Stomach (tissue), 4 donors: Measurements from ENCODE around the gene CTSV.

Experiments
- POLR2AphosphoS5 ChIP-seq, 3 donors: sonication (generic); formaldehyde crosslinking; IDR thresholded peaks; one replicate each; pipeline ENCODE4 v1.6.1; 2016; ENCODE audit warnings: antibody characterized with exemption in 3 of 3
- TF ChIP-seq, protein P1 (sequence below), 7 experiments: fragments of 450-650 bp in 4 of 7; fragments of 200-600 bp in 3 of 7; sonication (generic) in 3 of 7; IDR thresholded peaks; one replicate each; pipeline ENCODE4 v1.5.1; 2016 to 2019; ENCODE audit warnings: antibody characterized with exemption in 7 of 7, control low read depth in 2 of 7, mild to moderate bottlenecking in 1 of 7

DNA sequence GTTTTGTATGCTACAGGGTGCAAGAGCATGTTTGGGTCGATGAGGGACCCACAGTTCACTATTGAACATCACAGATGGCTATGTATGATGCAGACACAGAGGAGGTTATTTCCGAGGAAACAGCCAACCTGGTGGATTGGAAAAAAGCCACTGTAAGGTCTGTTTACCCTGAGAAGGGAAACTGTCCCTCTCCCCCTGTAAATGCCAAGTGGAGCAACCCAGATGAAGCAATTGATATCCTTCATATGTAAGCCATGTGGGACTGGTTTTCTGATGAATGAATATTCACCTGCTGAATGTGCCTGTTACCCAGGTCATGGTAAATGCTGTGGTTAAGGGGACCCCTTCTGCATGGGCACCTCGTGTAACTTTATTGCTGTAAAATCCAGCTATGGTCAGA lies 14.8 kb upstream of the CTSV start:
- TF ChIP-seq, protein P1, sequence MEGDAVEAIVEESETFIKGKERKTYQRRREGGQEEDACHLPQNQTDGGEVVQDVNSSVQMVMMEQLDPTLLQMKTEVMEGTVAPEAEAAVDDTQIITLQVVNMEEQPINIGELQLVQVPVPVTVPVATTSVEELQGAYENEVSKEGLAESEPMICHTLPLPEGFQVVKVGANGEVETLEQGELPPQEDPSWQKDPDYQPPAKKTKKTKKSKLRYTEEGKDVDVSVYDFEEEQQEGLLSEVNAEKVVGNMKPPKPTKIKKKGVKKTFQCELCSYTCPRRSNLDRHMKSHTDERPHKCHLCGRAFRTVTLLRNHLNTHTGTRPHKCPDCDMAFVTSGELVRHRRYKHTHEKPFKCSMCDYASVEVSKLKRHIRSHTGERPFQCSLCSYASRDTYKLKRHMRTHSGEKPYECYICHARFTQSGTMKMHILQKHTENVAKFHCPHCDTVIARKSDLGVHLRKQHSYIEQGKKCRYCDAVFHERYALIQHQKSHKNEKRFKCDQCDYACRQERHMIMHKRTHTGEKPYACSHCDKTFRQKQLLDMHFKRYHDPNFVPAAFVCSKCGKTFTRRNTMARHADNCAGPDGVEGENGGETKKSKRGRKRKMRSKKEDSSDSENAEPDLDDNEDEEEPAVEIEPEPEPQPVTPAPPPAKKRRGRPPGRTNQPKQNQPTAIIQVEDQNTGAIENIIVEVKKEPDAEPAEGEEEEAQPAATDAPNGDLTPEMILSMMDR (IDR thresholded peaks at IDR 0.05): no peak
- TF ChIP-seq POLR2AphosphoS5 (IDR thresholded peaks at IDR 0.05): no peak
